HG03095 (cell line): Measurements from ENCODE around the gene SOCS6.

Experiments used
- ATAC-seq: cut with Tn5 transposase; IDR thresholded peaks from one replicate; pipeline ENCODE4 v1.9.1; 2021; ENCODE audit warnings: moderate library complexity; ENCODE audit not compliant: unreplicated experiment

The SOCS6 gene

GRCh38 chr18:70288171-70288850 is 534 bp upstream of the SOCS6 start:
- peak; percentile 18 for ATAC-seq

- ATAC-seq: peak; percentile 50
Observed at GRCh38 chr18:70289351-70290312, 787 bp downstream of the SOCS6 start.

DNA sequence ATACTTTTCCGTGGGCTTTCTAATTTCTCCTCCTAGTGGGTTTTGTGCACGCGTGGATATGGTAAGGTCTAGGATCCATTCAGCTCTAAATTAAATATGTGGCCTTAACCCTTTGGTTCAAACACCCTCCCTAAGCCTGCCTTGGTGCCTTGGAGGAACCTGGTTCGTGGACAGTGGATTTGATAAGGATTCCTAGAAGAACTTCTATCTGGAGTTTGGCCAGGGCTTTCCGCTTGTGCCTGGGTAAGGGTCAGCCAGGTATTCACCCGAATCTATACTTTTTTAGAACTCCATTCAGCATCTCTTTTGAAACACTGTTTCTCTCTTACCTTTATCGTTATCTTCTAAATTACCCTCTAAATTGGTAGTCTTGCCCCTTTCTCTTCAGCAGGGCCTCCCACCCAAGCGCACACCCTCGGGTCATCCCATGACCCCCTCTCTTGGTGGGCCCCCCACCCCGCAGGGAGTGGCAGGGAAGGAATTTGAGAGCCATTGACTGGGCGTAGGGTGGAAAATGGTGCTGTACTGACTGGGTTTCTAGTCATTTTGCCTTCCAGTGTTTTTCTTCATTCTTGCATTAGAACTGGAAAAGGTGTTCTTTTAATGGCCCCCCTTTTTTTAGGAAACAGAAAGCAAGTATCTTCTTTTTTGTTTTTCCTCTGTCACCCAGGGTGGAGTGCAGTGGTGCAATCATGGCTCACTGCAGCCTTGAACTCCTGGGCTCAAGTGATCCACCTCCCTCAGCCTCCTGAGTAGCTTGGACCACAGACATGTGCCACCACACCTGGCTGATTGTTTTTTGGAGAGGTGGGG is 1.8 kb downstream of the SOCS6 start:
- no peak for ATAC-seq

DNA sequence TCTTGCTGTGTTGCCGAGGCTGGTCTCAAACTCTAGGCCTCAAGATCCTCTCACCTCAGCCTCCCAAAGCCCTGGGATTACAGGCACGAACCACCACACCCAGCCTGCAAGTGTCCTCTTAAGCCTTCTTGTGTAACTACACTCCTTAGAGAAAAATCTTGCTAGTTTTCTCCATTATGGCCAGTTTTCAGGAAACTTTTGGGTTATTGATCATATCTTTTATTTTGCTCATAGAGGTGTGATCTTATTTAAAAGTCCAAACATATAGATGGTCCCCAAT is 2.4 kb downstream of the SOCS6 start:
- no peak for ATAC-seq

- no peak for ATAC-seq
Observed at GRCh38 chr18:70292628-70293027, 3.8 kb downstream of the SOCS6 start.

- ATAC-seq: no peak
Observed at GRCh38 chr18:70293166-70293565, 4.3 kb downstream of the SOCS6 start.

DNA sequence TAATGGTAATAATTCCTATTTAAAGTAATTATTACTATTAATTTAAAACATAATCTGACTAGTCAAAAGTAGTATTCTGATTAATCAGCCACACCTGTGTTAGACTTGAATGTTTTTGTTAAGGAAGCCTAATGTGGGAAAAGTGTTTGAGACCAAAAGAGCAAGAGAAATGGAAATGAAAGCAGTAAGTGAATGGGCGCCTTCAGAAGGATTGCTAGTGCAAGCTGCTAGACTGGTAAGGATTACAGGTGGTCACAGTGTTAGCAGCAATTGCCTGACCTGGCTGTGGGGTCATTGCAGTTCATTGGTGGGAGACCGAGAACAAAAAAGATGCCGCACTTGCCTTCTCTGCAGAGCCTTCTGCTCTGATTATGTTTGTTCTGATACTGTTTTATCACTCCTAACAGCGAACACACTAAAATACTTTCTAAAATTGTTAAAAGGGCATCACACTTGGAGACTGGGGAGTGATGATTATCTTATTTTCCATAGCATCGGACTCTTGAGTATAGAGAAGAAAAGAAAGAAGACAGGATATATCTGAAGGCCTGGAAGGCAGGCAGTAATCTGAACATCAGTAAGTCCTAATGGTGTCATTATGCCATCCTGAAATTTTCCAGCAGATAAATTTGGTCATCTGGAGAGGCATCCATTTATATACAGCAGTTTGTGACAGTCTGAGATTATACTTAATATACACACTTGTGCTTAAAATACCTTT is 5.8 kb downstream of the SOCS6 start:
- ATAC-seq: no peak

- no peak for ATAC-seq
Observed at GRCh38 chr18:70295192-70296188, 6.6 kb downstream of the SOCS6 start.

GRCh38 chr18:70296289-70296688 is 7.4 kb downstream of the SOCS6 start:
- ATAC-seq: no peak

DNA sequence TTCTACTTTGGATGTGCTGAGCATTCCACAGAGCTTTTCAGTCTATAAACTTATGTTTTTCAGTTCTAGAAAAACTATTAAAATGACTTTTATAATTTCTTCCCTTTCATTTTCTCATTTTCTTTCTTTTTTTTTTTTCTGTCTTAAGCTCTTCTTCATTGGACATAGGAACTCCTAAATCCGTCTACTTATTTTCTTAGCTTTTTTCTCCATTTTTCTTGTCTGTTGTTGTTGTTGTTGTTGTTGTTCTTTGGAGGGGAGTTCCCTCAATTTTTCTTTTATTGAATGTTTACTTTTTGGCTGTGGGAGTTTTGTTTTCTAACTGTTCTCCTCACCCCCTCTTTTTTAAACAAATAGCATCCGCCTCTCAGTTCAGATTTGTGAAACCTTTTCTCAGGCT is 7.9 kb downstream of the SOCS6 start:
- ATAC-seq: no peak

DNA sequence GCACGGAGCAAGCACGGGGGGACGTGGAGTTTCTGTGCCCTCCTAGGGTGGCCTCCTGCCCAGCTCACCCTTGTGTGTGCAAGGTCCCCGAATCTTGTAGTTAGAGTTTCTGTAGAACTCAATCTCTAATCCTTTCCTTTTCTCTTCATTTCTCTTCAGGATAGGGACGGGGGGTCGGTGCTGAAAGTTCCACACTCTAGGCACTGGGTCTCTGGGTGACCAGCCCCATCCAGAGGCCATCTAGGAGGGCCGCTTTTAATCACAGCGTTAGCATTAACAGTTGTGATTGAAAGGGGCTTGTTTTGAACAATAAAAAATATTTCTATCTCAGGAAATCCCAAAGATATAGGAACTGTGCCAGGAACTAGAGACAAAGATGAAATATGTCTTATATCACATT is 10.5 kb downstream of the SOCS6 start:
- ATAC-seq: no peak

DNA sequence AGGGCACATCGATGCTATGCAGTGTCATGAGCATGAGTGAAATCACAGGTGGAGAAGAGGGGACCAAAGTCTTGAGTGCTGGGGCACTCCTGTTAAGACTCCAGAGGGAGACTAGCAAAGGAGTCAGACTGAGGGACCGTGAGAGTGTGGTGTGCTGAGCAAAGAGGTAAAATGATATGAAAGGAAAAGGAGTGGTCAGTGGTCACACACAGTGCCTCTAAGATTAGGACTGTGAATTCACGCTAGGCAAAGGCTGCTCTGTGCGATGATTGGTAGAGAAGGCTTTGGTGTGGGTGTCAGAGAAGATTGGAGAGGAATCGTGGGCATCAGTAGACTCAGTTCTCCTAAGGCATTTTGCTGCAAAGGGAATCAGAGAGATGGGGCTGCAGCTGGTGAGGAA is 12.8 kb downstream of the SOCS6 start:
- no peak for ATAC-seq

DNA sequence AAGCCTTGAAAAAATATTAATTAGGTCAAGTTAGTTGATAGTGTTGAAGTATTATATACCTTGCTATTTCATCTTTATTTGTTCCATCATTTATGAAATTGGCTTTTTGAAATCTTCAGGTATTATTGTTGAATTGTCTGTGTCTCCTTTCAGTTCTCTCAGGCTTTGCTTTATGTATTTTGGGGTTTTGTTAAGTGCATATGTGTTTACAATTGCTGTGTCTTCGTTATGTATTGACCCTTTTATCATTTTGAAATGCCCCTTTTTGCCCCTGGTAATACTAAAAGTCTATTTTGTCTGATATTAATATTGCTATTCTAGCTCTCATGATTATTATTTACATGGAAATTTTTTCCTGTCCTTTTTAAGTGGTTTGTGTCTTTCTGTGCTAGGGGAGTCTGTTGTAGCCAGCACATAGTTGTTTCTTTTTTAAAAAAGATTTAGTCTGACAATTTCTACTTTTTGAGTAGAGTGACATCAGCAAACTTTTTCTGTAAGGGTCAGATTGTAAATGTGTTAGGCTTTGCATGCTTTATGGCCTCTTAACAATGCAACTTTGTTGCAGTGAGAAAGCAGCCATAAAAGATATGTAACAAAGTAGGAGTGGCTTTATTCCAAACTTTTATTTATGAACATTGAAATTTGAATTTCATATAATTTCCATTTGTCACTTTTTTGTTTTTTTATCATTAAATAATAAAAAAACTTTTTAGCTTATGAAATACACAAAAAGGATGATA is 19.9 kb downstream of the SOCS6 start:
- no peak for ATAC-seq

DNA sequence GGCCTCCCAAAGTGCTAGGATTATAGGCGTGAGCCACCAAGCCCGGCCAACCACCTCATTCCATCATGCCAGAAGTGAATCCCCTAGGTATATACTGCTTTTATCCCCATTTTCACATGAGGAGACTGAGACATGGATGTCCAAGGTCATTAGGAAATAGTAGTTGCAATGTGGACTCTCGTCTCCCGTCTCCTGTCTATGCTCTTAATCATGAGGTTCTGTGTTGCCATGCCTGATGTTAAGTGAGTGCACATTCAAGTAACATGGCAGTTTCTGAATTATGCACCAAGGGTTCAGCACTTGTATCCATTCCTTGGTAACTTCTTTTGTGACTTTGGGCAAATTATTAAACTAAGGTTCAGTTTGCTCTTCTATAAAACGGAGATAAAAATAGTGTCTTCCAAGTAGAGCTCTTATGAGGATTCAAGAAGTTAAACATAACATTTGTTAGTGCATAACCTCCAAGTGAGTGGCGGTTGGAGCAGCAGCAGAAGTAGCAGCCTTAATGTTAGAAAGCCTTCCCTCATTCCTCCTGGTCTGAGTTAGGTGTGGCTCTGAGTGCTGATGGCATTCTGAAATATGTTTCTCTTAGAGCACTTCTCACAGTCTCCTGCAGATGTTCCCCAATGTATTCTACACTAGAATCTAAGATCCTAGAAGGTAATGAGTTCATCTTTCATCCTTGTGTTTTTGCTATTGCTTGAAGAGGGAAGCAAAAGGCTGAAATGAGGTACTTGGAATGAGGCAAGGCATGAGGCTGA is 21.9 kb downstream of the SOCS6 start:
- ATAC-seq: no peak

- no peak for ATAC-seq
Observed at GRCh38 chr18:70311726-70312125, 22.9 kb downstream of the SOCS6 start.

DNA sequence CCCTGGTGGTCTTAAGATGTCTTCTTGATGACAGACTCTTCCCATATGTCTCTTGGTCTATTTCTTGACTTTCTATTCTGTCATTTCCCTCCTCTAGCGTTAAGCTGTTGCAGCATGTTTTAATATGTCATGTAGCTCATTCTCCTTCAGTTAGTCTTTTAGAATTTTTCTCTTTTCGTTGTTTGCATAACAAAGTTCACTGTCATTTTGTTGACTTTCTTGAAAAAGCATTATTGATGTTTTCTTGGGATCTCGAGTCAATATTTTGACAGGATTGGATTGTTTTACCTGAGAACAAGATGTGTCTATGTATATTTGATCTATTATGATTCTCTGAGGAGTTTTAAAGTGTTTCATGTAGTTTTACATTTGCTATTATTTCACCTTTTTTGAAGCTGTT is 24.8 kb downstream of the SOCS6 start:
- ATAC-seq: no peak

DNA sequence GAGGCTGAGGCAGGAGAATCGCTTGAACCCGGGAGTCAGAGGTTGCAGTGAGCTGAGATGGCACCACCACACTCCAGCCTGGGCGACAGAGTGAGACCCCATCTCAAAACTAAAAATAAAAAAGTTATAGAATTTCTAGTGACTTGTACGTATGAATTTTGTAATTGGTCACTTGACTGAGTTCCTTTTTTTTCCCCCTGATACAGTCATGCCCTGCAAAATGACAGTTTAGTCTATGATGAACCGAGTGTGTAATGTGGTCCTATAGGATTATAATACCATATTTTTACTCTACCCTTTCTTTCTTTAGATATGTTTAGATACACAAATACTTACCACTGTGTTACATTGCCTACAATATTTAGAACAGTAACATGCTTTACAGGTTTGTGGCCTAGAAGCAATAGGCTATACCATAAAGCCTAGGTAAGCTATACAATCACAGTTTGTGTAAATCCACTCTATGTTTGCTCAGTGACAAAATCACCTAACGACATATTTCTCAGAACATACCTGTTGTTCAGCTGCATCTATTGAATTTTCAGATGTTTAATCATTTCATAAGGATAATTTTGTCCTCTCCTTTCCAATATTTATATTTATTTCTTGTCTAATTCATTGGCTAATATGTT is 25.4 kb downstream of the SOCS6 start:
- ATAC-seq: no peak

- no peak for ATAC-seq
Observed at GRCh38 chr18:70319187-70319586, 30.3 kb downstream of the SOCS6 start.
